ENCODE results near the gene PLCD3. TPM values are rescaled to one million over a fixed set of nuclear protein-coding genes. Genes with fewer than 3 reads are reported as not detected.

PLCD3 gene
- total RNA-seq (2021; fragmentation: NEBNext Ultra II Directional; extraction: Animal tissue kit (Norgen Biotek cat#: 25700)): 100 to 1,000 TPM in 1 of 6 experiments, 10 to 100 TPM in 5; 77.2 to 112 (median 83.8) TPM
- long read RNA-seq, full-length matches to known transcripts: 3 of 11 reads
- long read RNA-seq, partial matches to known transcripts: 8 of 11 reads
- long read RNA-seq, other reads (novel, unspliced or antisense): 0 of 11 reads

- Mint-ChIP-seq H3K27ac (peak within 1 kb of the TSS; percentile 94), H3K36me3 (ENCODE audit: low read depth) (no peaks in the 10 kb centered on the region), H3K27me3 (ENCODE audit: insufficient read depth) (no peaks in the 10 kb centered on the region), H3K4me1 (ENCODE audit: low read depth) (peaks cover 55% of the 10 kb centered on the region), H3K9me3 (no peaks in the 10 kb centered on the region), H3K4me3 (peak within 1 kb of the TSS; percentile 92)
- DNase-seq: no peak
- TF ChIP-seq CTCF (IDR thresholded peaks at IDR 0.05): no peak
Measured at GRCh38 chr17:45132320-45132571, at the start of gene PLCD3. TSS of gene PLCD3 (minus strand) at chr17:45132515. CDS start at chr17:45132410, 105 bp downstream.

GRCh38 chr17:45177563-45177962 lies 45.2 kb upstream of the PLCD3 start:
- Mint-ChIP-seq H3K36me3 (ENCODE audit: low read depth) (no peaks in the 10 kb centered on the region), H3K4me3 (no peak overlapping the region), H3K9me3 (no peaks in the 10 kb centered on the region), H3K27ac (no peak overlapping the region), H3K27me3 (ENCODE audit: insufficient read depth) (no peaks in the 10 kb centered on the region), H3K4me1 (ENCODE audit: low read depth) (peaks cover 19% of the 10 kb centered on the region)
- TF ChIP-seq CTCF (IDR thresholded peaks at IDR 0.05): no peak
- no peak for DNase-seq

- H3K4me1 Mint-ChIP-seq (ENCODE audit: low read depth): peaks cover 35% of the 10 kb centered on the region
- H3K27me3 Mint-ChIP-seq (ENCODE audit: insufficient read depth): no peaks in the 10 kb centered on the region
- H3K36me3 Mint-ChIP-seq (ENCODE audit: low read depth): 0 out of 2 replicates have a peak, but pooled peaks cover 1% of the 10 kb centered on the region
- H3K9me3 Mint-ChIP-seq: no peaks in the 10 kb centered on the region
- no peak for TF ChIP-seq CTCF (IDR thresholded peaks at IDR 0.05)
- DNase-seq: no peak
- H3K27ac Mint-ChIP-seq: peak overlapping the region; percentile 75
- no peak overlapping the region for H3K4me3 Mint-ChIP-seq
Measured at GRCh38 chr17:45175759-45176115, 43.4 kb upstream of the PLCD3 start.

GRCh38 chr17:45172541-45173286 lies 40.4 kb upstream of the PLCD3 start:
- DNase-seq: peak; percentile 49

GRCh38 chr17:45172232-45172540 lies 39.9 kb upstream of the PLCD3 start:
- Mint-ChIP-seq H3K4me1 (ENCODE audit: low read depth) (peaks cover 42% of the 10 kb centered on the region), H3K27ac (peak overlapping the region; percentile 99), H3K4me3 (peak overlapping the region; percentile 76), H3K9me3 (no peaks in the 10 kb centered on the region), H3K27me3 (ENCODE audit: insufficient read depth) (no peaks in the 10 kb centered on the region), H3K36me3 (ENCODE audit: low read depth) (peaks cover 14% of the 10 kb centered on the region; the same call in 1 of the 2 replicates)
- no peak for DNase-seq
- no peak for TF ChIP-seq CTCF (IDR thresholded peaks at IDR 0.05)

More at GRCh38 chr17:45172541-45173286, 40.4 kb upstream of the PLCD3 start:
- H3K4me1 Mint-ChIP-seq (ENCODE audit: low read depth): peaks cover 42% of the 10 kb centered on the region
- H3K27ac Mint-ChIP-seq: peak overlapping the region; percentile 99
- no peaks in the 10 kb centered on the region for H3K27me3 Mint-ChIP-seq (ENCODE audit: insufficient read depth)
- TF ChIP-seq CTCF (IDR thresholded peaks at IDR 0.05): no peak; the same call in 1 of the 2 replicates
- H3K9me3 Mint-ChIP-seq: no peaks in the 10 kb centered on the region
- peak overlapping the region; percentile 76 for H3K4me3 Mint-ChIP-seq
- H3K36me3 Mint-ChIP-seq (ENCODE audit: low read depth): peaks cover 14% of the 10 kb centered on the region; the same call in 1 of the 2 replicates

Data from HFFc6 (cell line).